Left lung (tissue), 10 donors: ENCODE results near the gene CCR7. TPM values are rescaled to one million over a fixed set of nuclear protein-coding genes. Genes with fewer than 3 reads are reported as not detected.
"Not testable (repeated sequence)": the region's sequence is repeated elsewhere in the genome, so short reads cannot be mapped to it uniquely, and the experiment has no call there.

ENCODE experiments used
- ATAC-seq: fragments of 200-7000 bp; cut with Tn5 transposase; one replicate; pipeline ENCODE4 v1.9.1; 2020; ENCODE audit warnings: moderate library complexity
- DNase-seq, 4 donors: peaks; one replicate each; pipeline ENCODE4 v3.0.0-alpha.2; 2013 to 2020
- H3K27ac ChIP-seq, 2 donors: fragments of 200-600 bp; sonication (generic) in 1 of 2; one replicate each; pipeline versions ENCODE4 v1.5.0 to v1.8.0; 2020 to 2021
- H3K27me3 ChIP-seq, 2 donors: fragments of 200-600 bp; sonication (generic) in 1 of 2; one replicate each; pipeline versions ENCODE4 v1.5.0 to v1.8.0; 2020 to 2021
- H3K36me3 ChIP-seq, 2 donors: fragments of 200-600 bp; sonication (generic) in 1 of 2; one replicate each; pipeline versions ENCODE4 v1.5.0 to v1.8.0; 2020 to 2021
- H3K4me1 ChIP-seq, 2 donors: fragments of 200-600 bp; one replicate each; pipeline ENCODE4 v1.8.0; 2021
- H3K4me3 ChIP-seq, 2 donors: fragments of 200-600 bp; sonication (generic) in 1 of 2; one replicate each; pipeline versions ENCODE4 v1.5.0 to v1.8.0; 2020 to 2021; ENCODE audit warnings: mild to moderate bottlenecking in 1 of 2
- H3K9me3 ChIP-seq, 2 donors: fragments of 200-600 bp; sonication (generic) in 1 of 2; one replicate each; pipeline versions ENCODE4 v1.5.0 to v1.8.0; 2020 to 2021
- CTCF ChIP-seq, 2 donors: fragments of 200-600 bp; sonication (generic) in 1 of 2; IDR thresholded peaks; one replicate each; pipeline versions ENCODE4 v1.5.0 to v1.8.0; 2021; ENCODE audit warnings: antibody characterized with exemption in 2 of 2
- intact Hi-C, 2 donors: fragments of 100-400 bp; cut with DNase I; formaldehyde crosslinking; loops; one replicate each; pipeline versions ENCODE4 v1.11.2 to v1.14.2; 2022
- polyA plus RNA-seq, 6 donors: library from polyadenylated mRNA; unstranded; fragments of 120-200 nt; gene quantifications; one replicate each; pipeline ENCODE4 v1.2.1, GENCODE V29; 2013; ENCODE audit not compliant: insufficient read length in 6 of 6
- total RNA-seq, 2 donors: library from RNA; stranded (reverse); fragmentation: NEBNext Ultra II Directional; extraction: Animal tissue kit (Norgen Biotek cat#: 25700); gene quantifications; one replicate each; pipeline ENCODE4 v1.2.1, GENCODE V29; 2021
- donor health status: DM: no; HTN: yes; CAD: no.
- donor health status: DM: no; HTN: no; CAD: no.

CCR7 gene
- total and polyA plus RNA-seq, 8 donors: 0.35 to 1.6 (median 0.79) TPM

- no peaks in the 10 kb centered on the region for H3K36me3 ChIP-seq
- H3K4me3 ChIP-seq: no peak overlapping the region
- no peak overlapping the region for H3K27ac ChIP-seq
- no peaks in the 10 kb centered on the region for H3K4me1 ChIP-seq
- TF ChIP-seq CTCF (IDR thresholded peaks at IDR 0.05): no peak
- intact Hi-C loops: no loop called here
- ATAC-seq: no peak
- no peak for DNase-seq
- H3K9me3 ChIP-seq: no peaks in the 10 kb centered on the region
- H3K27me3 ChIP-seq: no peaks in the 10 kb centered on the region
These were observed 25.5 kb upstream of the CCR7 start for GRCh38 chr17:40590742-40591141.

GRCh38 chr17:40588552-40588951 lies 23.3 kb upstream of the CCR7 start:
- H3K9me3 ChIP-seq: peaks cover 0 to 9% of the 10 kb centered on the region in 2 donors
- no peak overlapping the region for H3K27ac ChIP-seq
- DNase-seq: no peak
- H3K27me3 ChIP-seq: no peaks in the 10 kb centered on the region
- no peaks in the 10 kb centered on the region for H3K4me1 ChIP-seq
- no peak for ATAC-seq
- intact Hi-C loops: no loop called here
- no peak overlapping the region for H3K4me3 ChIP-seq
- no peaks in the 10 kb centered on the region for H3K36me3 ChIP-seq
- no peak for TF ChIP-seq CTCF (IDR thresholded peaks at IDR 0.05)

GRCh38 chr17:40586264-40586663 lies 21.0 kb upstream of the CCR7 start:
- intact Hi-C loops, H3K27me3 ChIP-seq, H3K9me3 ChIP-seq, H3K36me3 ChIP-seq, DNase-seq, H3K4me3 ChIP-seq, H3K27ac ChIP-seq, ATAC-seq: not testable (repeated sequence)
- peaks cover 0 to 14% of the 10 kb centered on the region in 2 donors for H3K4me1 ChIP-seq

- H3K27me3 ChIP-seq, H3K27ac ChIP-seq, H3K36me3 ChIP-seq, H3K9me3 ChIP-seq, intact Hi-C loops, ATAC-seq, DNase-seq, H3K4me3 ChIP-seq: not testable (repeated sequence)
- H3K4me1 ChIP-seq: peaks cover 0 to 14% of the 10 kb centered on the region in 2 donors
These were observed 19.7 kb upstream of the CCR7 start for GRCh38 chr17:40584950-40585349.

GRCh38 chr17:40582328-40582901 lies 17.1 kb upstream of the CCR7 start:
- intact Hi-C loops: no loop called here
- Histone ChIP-seq H3K4me1 (peaks cover 0 to 14% of the 10 kb centered on the region in 2 donors), H3K36me3 (no peaks in the 10 kb centered on the region), H3K27me3 (no peaks in the 10 kb centered on the region), H3K9me3 (peaks cover 0 to 9% of the 10 kb centered on the region in 2 donors), H3K4me3 (no peak overlapping the region), H3K27ac (peak overlapping the region in 1 of 2 donors; percentile 64)
- ATAC-seq: peak; percentile 64
- DNase-seq: peak in 2 of 4 donors; percentile 47 to 48
- TF ChIP-seq CTCF (IDR thresholded peaks at IDR 0.05): no peak

- DNase-seq (no peak), ATAC-seq (no peak)
- Histone ChIP-seq H3K4me3 (no peak overlapping the region), H3K27me3 (no peaks in the 10 kb centered on the region), H3K36me3 (no peaks in the 10 kb centered on the region), H3K9me3 (peaks cover 0 to 8% of the 10 kb centered on the region in 2 donors), H3K4me1 (peaks cover 0 to 14% of the 10 kb centered on the region in 2 donors), H3K27ac (no peak overlapping the region)
- intact Hi-C loops: no loop called here
- TF ChIP-seq CTCF (IDR thresholded peaks at IDR 0.05): no peak
These were observed 14.9 kb upstream of the CCR7 start for GRCh38 chr17:40580140-40580539.
